Right lobe of liver (tissue), 4 donors: Measurements from ENCODE around the gene ZNF580.

Source experiments
- CTCF ChIP-seq, 4 donors: fragments of 200-600 bp in 3 of 4; fragments of 450-650 bp in 1 of 4; IDR thresholded peaks; one replicate each; pipeline versions ENCODE4 v1.5.1 to v1.8.0; 2016 to 2022; ENCODE audit warnings: antibody characterized with exemption in 4 of 4, mild to moderate bottlenecking in 2 of 4
- POLR2A ChIP-seq: fragments of 450-650 bp; IDR thresholded peaks from one replicate; pipeline ENCODE4 v1.6.1; 2017; ENCODE audit warnings: antibody characterized with exemption, mild to moderate bottlenecking
- donor health status: DM: no; HTN: no; CAD: no.
- donor health status: DM: no; HTN: no; CAD: no.
- donor health status: DM: no; HTN: yes; CAD: no.

GRCh38 chr19:55680339-55681130 lies 39.7 kb downstream of the ZNF580 start:
- no peak for TF ChIP-seq CTCF (IDR thresholded peaks at IDR 0.05)
- no peak for TF ChIP-seq POLR2A
